GM15510 (cell line): Measurements from ENCODE around the gene HIC1.

ENCODE experiments used
- POLR2A ChIP-seq: IDR thresholded peaks from 3 replicates; pipeline ENCODE4 v1.6.1; 2011; ENCODE audit warnings: borderline replicate concordance; ENCODE audit not compliant: insufficient read length; ENCODE audit errors: extremely low read depth

HIC1 gene

GRCh38 chr17:2084766-2085647, 30.1 kb downstream of the HIC1 start:
- no peak for TF ChIP-seq POLR2A

- TF ChIP-seq POLR2A, result no peak
Observed at GRCh38 chr17:2085648-2085949, 30.7 kb downstream of the HIC1 start.

GRCh38 chr17:2086306-2086705, 31.4 kb downstream of the HIC1 start:
- no peak for TF ChIP-seq POLR2A

GRCh38 chr17:2087597-2088211, 32.8 kb downstream of the HIC1 start:
- no peak for TF ChIP-seq POLR2A

- no peak for TF ChIP-seq POLR2A
Observed at GRCh38 chr17:2089021-2089422, 34.1 kb downstream of the HIC1 start.

- TF ChIP-seq POLR2A, result peak; percentile 19
Observed at GRCh38 chr17:2090210-2090641, 35.3 kb downstream of the HIC1 start.

GRCh38 chr17:2090804-2091534, 36.1 kb downstream of the HIC1 start:
- TF ChIP-seq POLR2A, result no peak

- no peak for TF ChIP-seq POLR2A
Observed at GRCh38 chr17:2092253-2092652, 37.4 kb downstream of the HIC1 start.

GRCh38 chr17:2093349-2093748, 38.4 kb downstream of the HIC1 start:
- no peak for TF ChIP-seq POLR2A

GRCh38 chr17:2094891-2095535, 40.1 kb downstream of the HIC1 start:
- no peak for TF ChIP-seq POLR2A

GRCh38 chr17:2095536-2095910, 40.6 kb downstream of the HIC1 start:
- no peak for TF ChIP-seq POLR2A

GRCh38 chr17:2101448-2102257, 46.8 kb downstream of the HIC1 start:
- no peak for TF ChIP-seq POLR2A

- TF ChIP-seq POLR2A, result no peak
Observed at GRCh38 chr17:2102931-2103809, 48.3 kb downstream of the HIC1 start.
